H1 (cell line): ENCODE measurements around the gene CNIH4. TPM values are rescaled to one million over a fixed set of nuclear protein-coding genes. Genes with fewer than 3 reads are reported as not detected.

Source experiments
- CTCF ChIA-PET: fragments of 300-600 bp; sonication (Branson Sonifier 250); formaldehyde crosslinking; loops from one replicate; lab custom pipeline; 2021; ENCODE audit not compliant: partially characterized antibody; lab: Charles Lee
- POLR2A ChIA-PET: fragments of 300-600 bp; sonication (Branson Sonifier 250); formaldehyde crosslinking; loops from one replicate; lab custom pipeline; 2021; ENCODE audit warnings: inconsistent platforms; ENCODE audit not compliant: partially characterized antibody; lab: Charles Lee
- DNase-seq, 2 experiments: peaks; one replicate each; pipeline versions ENCODE4 v3.0.0 to v3.0.0-alpha.2; 2010 to 2022; ENCODE audit warnings: low spot score in 2 of 2, low read depth in 1 of 2, mixed read lengths in 1 of 2
- FAIRE-seq: peaks from 2 replicates; lab custom pipeline; 2011; peaks lifted over from hg19 to GRCh38; lab: Jason Lieb, UNC
- H2AFZ ChIP-seq: 2 replicates; pipeline ENCODE4 v1.8.1; 2012; ENCODE audit warnings: low read length, inconsistent platforms
- H2AK5ac ChIP-seq: 2 replicates; pipeline ENCODE4 v1.6.1; 2013; ENCODE audit warnings: low read depth, low read length
- H2BK120ac ChIP-seq: replicated peaks from 2 replicates; pipeline ENCODE3; 2013; ENCODE audit warnings: low read depth, low read length, inconsistent platforms
- H2BK12ac ChIP-seq: 2 replicates; pipeline ENCODE4 v1.6.1; 2013; ENCODE audit warnings: low read depth, low read length
- H2BK15ac ChIP-seq: 2 replicates; pipeline ENCODE4 v1.6.1; 2013; ENCODE audit warnings: low read length
- H2BK20ac ChIP-seq: 2 replicates; pipeline ENCODE4 v1.6.1; 2013; ENCODE audit warnings: low read length
- H2BK5ac ChIP-seq: 2 replicates; pipeline ENCODE4 v1.6.1; 2013; ENCODE audit warnings: low read depth, low read length
- H3K14ac ChIP-seq: 2 replicates; pipeline ENCODE4 v1.6.1; 2013; ENCODE audit warnings: inconsistent platforms; ENCODE audit not compliant: insufficient read length
- H3K18ac ChIP-seq: 2 replicates; pipeline ENCODE4 v1.6.1; 2013; ENCODE audit warnings: low read length; ENCODE audit errors: extremely low read depth
- H3K23ac ChIP-seq: 2 replicates; pipeline ENCODE4 v1.6.1; 2013; ENCODE audit warnings: inconsistent platforms; ENCODE audit not compliant: insufficient read length
- H3K23me2 ChIP-seq: 2 replicates; pipeline ENCODE4 v1.6.1; 2013; ENCODE audit warnings: low read depth, low read length
- H3K27ac ChIP-seq: 2 replicates; pipeline ENCODE4 v1.6.1; 2011; ENCODE audit warnings: low read depth, low read length, inconsistent platforms
- H3K27me3 ChIP-seq, 4 experiments: replicated peaks in 1 of 4; 1 replicate in 1 of 4; 2 replicates in 3 of 4; pipeline versions ENCODE4 v1.6.1 to v1.8.1; 2011 to 2013; ENCODE audit warnings: low read length in 3 of 4, mild to moderate bottlenecking in 3 of 4, inconsistent platforms in 2 of 4, mixed read lengths in 2 of 4, moderate library complexity in 1 of 4; ENCODE audit not compliant: control insufficient read depth in 3 of 4, insufficient read depth in 3 of 4; ENCODE audit errors: extremely low read depth in 1 of 4
- H3K36me3 ChIP-seq, 4 experiments: 2 replicates each; pipeline versions ENCODE4 v1.6.1 to v1.8.1; 2011 to 2013; ENCODE audit warnings: mild to moderate bottlenecking in 4 of 4, low read length in 3 of 4, moderate library complexity in 2 of 4, control low read depth in 1 of 4, inconsistent platforms in 1 of 4; ENCODE audit not compliant: insufficient read depth in 4 of 4, control insufficient read depth in 2 of 4
- H3K4ac ChIP-seq: replicated peaks from 2 replicates; pipeline ENCODE3; 2013; ENCODE audit warnings: low read length, low read depth, mixed read lengths, inconsistent platforms; ENCODE audit not compliant: insufficient read length
- H3K4me1 ChIP-seq, 4 experiments: replicated peaks in 1 of 4; 1 replicate in 1 of 4; 2 replicates in 3 of 4; pipeline versions ENCODE4 v1.6.1 to v1.8.1; 2011 to 2013; ENCODE audit warnings: low read length in 3 of 4, inconsistent platforms in 2 of 4, mixed read lengths in 1 of 4; ENCODE audit not compliant: insufficient read depth in 4 of 4, control insufficient read depth in 3 of 4
- H3K4me2 ChIP-seq, 2 experiments: 2 replicates each; pipeline versions ENCODE4 v1.6.1 to v1.8.1; 2011 to 2013; ENCODE audit warnings: low read depth in 2 of 2, low read length in 2 of 2, control low read depth in 1 of 2, inconsistent platforms in 1 of 2, mild to moderate bottlenecking in 1 of 2; ENCODE audit not compliant: insufficient read depth in 1 of 2
- H3K4me3 ChIP-seq, 4 experiments: fragments of 200-600, 300-600 bp in 1 of 4; sonication (generic), shearing (Covaris generic), sonication (Bioruptor Twin) in 1 of 4; 2 replicates each; pipeline versions ENCODE4 v1.5.1 to v1.8.1; 2011 to 2016; ENCODE audit warnings: low read length in 4 of 4, low read depth in 3 of 4, control low read depth in 2 of 4, inconsistent platforms in 2 of 4, mild to moderate bottlenecking in 2 of 4, mixed read lengths in 1 of 4, moderate library complexity in 1 of 4; ENCODE audit not compliant: insufficient read depth in 2 of 4; ENCODE audit errors: extremely low read depth in 1 of 4
- H3K56ac ChIP-seq: replicated peaks from 2 replicates; pipeline ENCODE3; 2013; ENCODE audit warnings: low read depth, mild to moderate bottlenecking, mixed read lengths, low read length, inconsistent platforms; ENCODE audit not compliant: insufficient read length
- H3K79me1 ChIP-seq: 2 replicates; pipeline ENCODE4 v1.6.1; 2013; ENCODE audit warnings: low read depth, low read length, control low read depth
- H3K79me2 ChIP-seq, 2 experiments: 2 replicates each; pipeline versions ENCODE4 v1.6.1 to v1.8.1; 2012 to 2013; ENCODE audit warnings: low read length in 2 of 2, mild to moderate bottlenecking in 2 of 2, inconsistent platforms in 1 of 2; ENCODE audit not compliant: insufficient read depth in 2 of 2, control insufficient read depth in 1 of 2
- H3K9ac ChIP-seq, 4 experiments: replicated peaks in 1 of 4; 1 replicate in 1 of 4; 2 replicates in 3 of 4; pipeline versions ENCODE4 v1.6.1 to v1.8.1; 2011 to 2013; ENCODE audit warnings: low read depth in 3 of 4, low read length in 3 of 4, control low read depth in 2 of 4, mild to moderate bottlenecking in 2 of 4, moderate library complexity in 2 of 4, inconsistent platforms in 1 of 4; ENCODE audit errors: extremely low read depth in 1 of 4
- H3K9me3 ChIP-seq, 2 experiments: 2 replicates each; pipeline versions ENCODE4 v1.6.1 to v1.8.1; 2012 to 2013; ENCODE audit warnings: mild to moderate bottlenecking in 2 of 2, moderate library complexity in 2 of 2, control low read depth in 1 of 2, inconsistent platforms in 1 of 2, low read depth in 1 of 2, low read length in 1 of 2, mixed read lengths in 1 of 2; ENCODE audit not compliant: insufficient read depth in 2 of 2
- H4K20me1 ChIP-seq, 2 experiments: replicated peaks in 1 of 2; 2 replicates each; pipeline versions ENCODE3 to v1.8.1; 2011 to 2013; ENCODE audit warnings: inconsistent platforms in 2 of 2, low read length in 2 of 2, mild to moderate bottlenecking in 1 of 2; ENCODE audit not compliant: insufficient read depth in 2 of 2, control insufficient read depth in 1 of 2
- H4K5ac ChIP-seq: 2 replicates; pipeline ENCODE4 v1.6.1; 2013; ENCODE audit warnings: low read length, low read depth, mixed read lengths, inconsistent platforms; ENCODE audit not compliant: insufficient read length
- H4K8ac ChIP-seq: 2 replicates; pipeline ENCODE4 v1.8.0; 2013; ENCODE audit warnings: mild to moderate bottlenecking, moderate library complexity, low read length, inconsistent platforms; ENCODE audit not compliant: insufficient read depth; ENCODE audit errors: extremely low read depth
- H4K91ac ChIP-seq: replicated peaks from 2 replicates; pipeline ENCODE3; 2013; ENCODE audit warnings: low read length, mixed read lengths, inconsistent platforms; ENCODE audit not compliant: insufficient read length
- KDM5A ChIP-seq: fragments of 200-600 bp; IDR thresholded peaks from 2 replicates; pipeline ENCODE4 v1.7.1; 2012; ENCODE audit warnings: mild to moderate bottlenecking, low read length, inconsistent platforms, mixed read lengths
- TCF12 ChIP-seq: IDR thresholded peaks from 2 replicates; pipeline ENCODE4 v1.6.1; 2011; ENCODE audit warnings: low read depth, mild to moderate bottlenecking, low read length
- WGBS, 2 experiments: shearing (Covaris generic) in 1 of 2; methylation state at CpG; one replicate each; pipeline versions ENCODE4 v1.1.6 to v1.1.7; 2013 to 2015; ENCODE audit warnings: low lambda C conversion rate in 2 of 2, mixed read lengths in 2 of 2, inconsistent platforms in 1 of 2, low coverage in 1 of 2, missing lambda C conversion rate in 1 of 2; ENCODE audit not compliant: insufficient replicate concordance in 2 of 2, insufficient coverage in 1 of 2, insufficient read length in 1 of 2; ENCODE audit errors: extremely low coverage in 1 of 2, missing lambda C conversion rate in 1 of 2; 5-methylcytosine and 5-hydroxymethylcytosine counted together
- polyA plus RNA-seq, 7 experiments: library from polyadenylated mRNA; depleted of rRNA in 3 of 7; stranded (reverse) in 5 of 7; unstranded in 2 of 7; fragments of >200 nt in 5 of 7; fragments of 200-250 nt in 2 of 7; gene quantifications; 1 replicate in 5 of 7; 2 replicates in 1 of 7; 4 replicates in 1 of 7; pipeline versions ENCODE4 v1.2.1 to v1.2.3, GENCODE V29; 2011 to 2013; ENCODE audit warnings: missing spikeins in 2 of 7, mixed read lengths in 2 of 7
- total RNA-seq: library from RNA; stranded (reverse); fragmentation: NEBNext Ultra II Directional; extraction: Animal tissue kit (Norgen Biotek cat#: 25700); gene quantifications from 2 replicates; pipeline ENCODE4 v1.2.1, GENCODE V29; 2021

The CNIH4 gene
- total and polyA plus RNA-seq, 2 of the 8 experiments (the other 6 are each of a cell fraction or from before 2014, with no cell fraction given), result 76.2 to 151 TPM

DNA sequence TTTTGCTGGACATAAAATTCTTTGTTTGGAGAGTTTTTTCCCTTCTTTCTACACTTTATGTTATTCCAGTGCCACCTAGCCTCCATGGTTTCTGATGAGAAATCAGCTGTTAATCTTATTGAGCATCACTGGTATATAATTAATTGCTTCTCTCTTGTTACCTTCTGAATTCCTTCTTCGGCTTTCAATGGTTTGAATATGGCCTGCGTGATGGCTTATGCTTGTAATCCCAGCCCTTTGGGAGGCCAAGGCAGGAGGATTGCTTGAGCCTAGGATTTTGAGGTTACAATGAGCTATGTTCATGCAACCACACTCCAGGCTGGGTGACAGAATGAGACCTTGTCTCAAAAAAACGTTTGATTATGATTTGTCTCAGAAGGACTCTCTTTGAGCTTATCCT is 13.0 kb upstream of the CNIH4 start:
- no peak overlapping the region for H2BK20ac ChIP-seq
- H3K27me3 ChIP-seq, result no peaks in the 10 kb centered on the region
- ChIA-PET CTCF (no interaction called here), POLR2A (interaction anchor here (0.9 to 1.5 kb wide), 2 partner anchors 13 to 14 kb away, joined by 3 read pairs; partner anchors contain the start of genes CNIH4 and NVL)
- no peak overlapping the region for H2AK5ac ChIP-seq
- no peak for FAIRE-seq
- no peak overlapping the region for H2BK15ac ChIP-seq
- no peak overlapping the region for H4K91ac ChIP-seq
- no peak overlapping the region for H2BK12ac ChIP-seq
- H3K56ac ChIP-seq, result no peak overlapping the region
- TF ChIP-seq TCF12 (0 out of 2 replicates have a peak, but pooled peaks have one; percentile 12), KDM5A (no peak)
- H3K9ac ChIP-seq, result no peak overlapping the region
- H3K23ac ChIP-seq, result no peak overlapping the region
- no peak overlapping the region for H3K4ac ChIP-seq
- no peak overlapping the region for H3K4me3 ChIP-seq
- peaks cover 15 to 24% of the 10 kb centered on the region in 2 experiments for H3K9me3 ChIP-seq
- H4K5ac ChIP-seq, result no peak overlapping the region
- 0 out of 8 replicates have a peak, but pooled peaks cover 0 to 2% (median 0%) of the 10 kb centered on the region in 4 experiments for H3K36me3 ChIP-seq
- H3K4me2 ChIP-seq, result no peak overlapping the region
- H3K18ac ChIP-seq, result no peak overlapping the region
- no peaks in the 10 kb centered on the region for H3K79me1 ChIP-seq
- DNase-seq, result no peak
- peaks cover 5% of the 10 kb centered on the region for H3K23me2 ChIP-seq
- no peaks in the 10 kb centered on the region for H3K79me2 ChIP-seq
- H2AFZ ChIP-seq, result no peak overlapping the region
- peaks cover 4 to 11% (median 7%) of the 10 kb centered on the region in 4 experiments; a peak in 6 of 7 replicates for H3K4me1 ChIP-seq
- 58% methylated on average over 3 of the region's 3 CpGs; no CpG with 5 or more reads in 1 of the 2 experiments for WGBS, 2 experiments
- no peak overlapping the region for H4K8ac ChIP-seq
- H4K20me1 ChIP-seq, result no peaks in the 10 kb centered on the region
- H3K27ac ChIP-seq, result no peak overlapping the region
- H2BK120ac ChIP-seq, result no peak overlapping the region
- H2BK5ac ChIP-seq, result no peak overlapping the region
- H3K14ac ChIP-seq, result no peak overlapping the region
